Measurements from ENCODE around the gene MPND. TPM values are rescaled to one million over a fixed set of nuclear protein-coding genes. Genes with fewer than 3 reads are reported as not detected.
A peak's percentile ranks its signal among the peaks of the same experiment; 100 is the strongest.

The MPND gene
- total and polyA plus RNA-seq, 10 of the 15 experiments (the other 5 are each of a cell fraction or from before 2014, with no cell fraction given) = 0.79 to 18.3 (median 6.0) TPM

GRCh38 chr19:4303819-4304537, 39.4 kb upstream of the MPND start:
- H3K27ac ChIP-seq (ENCODE audit: control insufficient read depth, insufficient read depth) = no peak overlapping the region
- H3K27me3 ChIP-seq (replicated peaks in 1 of 2; ENCODE audit: control insufficient read depth in 2 of 2, insufficient read depth in 2 of 2, low read length in 1 of 2) = no peaks in the 10 kb centered on the region
- ChIA-PET POLR2A (no interaction called here), SMC1A (ENCODE audit: uncharacterized antibody, unreplicated experiment) (no interaction called here), CTCF (no interaction called here), RAD21 (ENCODE audit: unreplicated experiment) (no interaction called here)
- WGBS (ENCODE audit: insufficient coverage, insufficient replicate concordance, low lambda C conversion rate, missing lambda C conversion rate) = 31% methylated on average over 18 of the region's 18 CpGs
- H3K4me2 ChIP-seq (ENCODE audit: control insufficient read depth, insufficient read depth) = 0 out of 2 replicates have a peak overlapping the region, but pooled peaks have one; percentile 33
- DNase-seq (ENCODE audit: low read depth, low spot score) (no peak), FAIRE-seq (no peak), ATAC-seq (no peak)
- H3K9me3 ChIP-seq (replicated peaks; ENCODE audit: control insufficient read depth, insufficient read depth, low read length) = no peaks in the 10 kb centered on the region
- H3K9ac ChIP-seq (ENCODE audit: control insufficient read depth, insufficient read depth, low read length) = no peak overlapping the region
- in situ Hi-C loops (cut with MboI) = no loop called here
- no peak for TF ChIP-seq E2F4 (IDR thresholded peaks at IDR 0.05; ENCODE audit: low read depth, low read length)
- H3K4me1 ChIP-seq (ENCODE audit: control insufficient read depth, insufficient read depth, low read length) = no peaks in the 10 kb centered on the region
- no TSS peak for BruUV-seq (replicated peaks)
- H3K4me3 ChIP-seq = no peak overlapping the region; the same call in 1 of the 2 replicates
- no peaks in the 10 kb centered on the region for H3K36me3 ChIP-seq (ENCODE audit: control insufficient read depth in 2 of 2, insufficient read depth in 2 of 2, low read length in 1 of 2)
- H2AFZ ChIP-seq (ENCODE audit: control insufficient read depth, low read depth, low read length) = no peak overlapping the region
- H4K20me1 ChIP-seq (ENCODE audit: control insufficient read depth, insufficient read depth) = no peaks in the 10 kb centered on the region
- intact Hi-C loops (cut with micrococcal nuclease; ENCODE audit: unreplicated experiment) = no loop called here
- H3K79me2 ChIP-seq (ENCODE audit: control insufficient read depth, insufficient read depth, low read length) = no peaks in the 10 kb centered on the region

GRCh38 chr19:4304538-4305256, 38.7 kb upstream of the MPND start, which contains the start of gene FSD1:
TSS of gene FSD1 (plus strand) at chr19:4304598. CDS start at chr19:4304747, 149 bp downstream.
- no TSS peak for BruUV-seq (replicated peaks)
- ChIA-PET POLR2A (no interaction called here), RAD21 (ENCODE audit: unreplicated experiment) (no interaction called here), CTCF (no interaction called here), SMC1A (ENCODE audit: uncharacterized antibody, unreplicated experiment) (no interaction called here)
- 0 out of 2 replicates have a peak within 1 kb of the TSS, but pooled peaks have one; percentile 33 for H3K4me2 ChIP-seq (ENCODE audit: control insufficient read depth, insufficient read depth)
- no peaks in the 10 kb centered on the region for H3K9me3 ChIP-seq (replicated peaks; ENCODE audit: control insufficient read depth, insufficient read depth, low read length)
- intact Hi-C loops (cut with micrococcal nuclease; ENCODE audit: unreplicated experiment) = no loop called here
- FAIRE-seq = no peak
- no peak within 1 kb of the TSS for H3K9ac ChIP-seq (ENCODE audit: control insufficient read depth, insufficient read depth, low read length)
- H3K4me3 ChIP-seq = no peak within 1 kb of the TSS; the same call in 1 of the 2 replicates
- no peaks in the 10 kb centered on the region for H3K79me2 ChIP-seq (ENCODE audit: control insufficient read depth, insufficient read depth, low read length)
- H3K4me1 ChIP-seq (ENCODE audit: control insufficient read depth, insufficient read depth, low read length) = no peaks in the 10 kb centered on the region
- H3K27me3 ChIP-seq (replicated peaks in 1 of 2; ENCODE audit: control insufficient read depth in 2 of 2, insufficient read depth in 2 of 2, low read length in 1 of 2) = no peaks in the 10 kb centered on the region
- WGBS (ENCODE audit: insufficient coverage, insufficient replicate concordance, low lambda C conversion rate, missing lambda C conversion rate) = 2% methylated on average over 29 of the region's 63 CpGs
- H3K36me3 ChIP-seq (ENCODE audit: control insufficient read depth in 2 of 2, insufficient read depth in 2 of 2, low read length in 1 of 2) = no peaks in the 10 kb centered on the region
- H2AFZ ChIP-seq (ENCODE audit: control insufficient read depth, low read depth, low read length) = no peak within 1 kb of the TSS
- in situ Hi-C loops (cut with MboI) = no loop called here
- peak; percentile 98 for ATAC-seq
- no peak within 1 kb of the TSS for H3K27ac ChIP-seq (ENCODE audit: control insufficient read depth, insufficient read depth)
- no peak for DNase-seq (ENCODE audit: low read depth, low spot score)
- no peaks in the 10 kb centered on the region for H4K20me1 ChIP-seq (ENCODE audit: control insufficient read depth, insufficient read depth)
- TF ChIP-seq IKZF2 (IDR thresholded peaks at IDR 0.05) (no peak), YY1 (IDR thresholded peaks at IDR 0.05; ENCODE audit: low read depth, low read length) (peak; percentile 81), CBX3 (IDR thresholded peaks at IDR 0.05; ENCODE audit: borderline replicate concordance, low read depth) (no peak), POLR2AphosphoS5 (IDR thresholded peaks at IDR 0.05; ENCODE audit: low read length) (no peak), EZH2 (IDR thresholded peaks at IDR 0.05; ENCODE audit: borderline replicate concordance, control insufficient read depth, low read depth, low read length) (no peak), JUND (IDR thresholded peaks at IDR 0.05; ENCODE audit: low read depth, low read length) (no peak), ZNF592 (IDR thresholded peaks at IDR 0.05) (no peak), EGR1 (IDR thresholded peaks at IDR 0.05; ENCODE audit: borderline replicate concordance in 1 of 2, low read depth in 2 of 2, low read length in 2 of 2) (peak in 1 of 2 experiments; percentile 9; a peak in 1 of 3 replicates), POU2F2 (IDR thresholded peaks at IDR 0.05; ENCODE audit: borderline replicate concordance, low read depth, low read length) (no peak), HDAC2 (IDR thresholded peaks at IDR 0.05) (no peak)

All from GM12878 (cell line).